H9 (cell line): ENCODE data around the gene RAPGEF3. TPM values are rescaled to one million over a fixed set of nuclear protein-coding genes. Genes with fewer than 3 reads are reported as not detected.

Experiments used
- DNase-seq: peaks from one replicate; pipeline ENCODE4 v3.0.0-alpha.2; 2017
- H2AFZ ChIP-seq: one replicate; pipeline ENCODE4 v1.6.1; 2013; ENCODE audit warnings: mild to moderate bottlenecking, low read length, control low read depth, moderate library complexity
- H2AK5ac ChIP-seq: 2 replicates; pipeline ENCODE4 v1.6.1; 2013; ENCODE audit warnings: low read length, control low read depth, mixed read lengths; ENCODE audit not compliant: insufficient read length
- H2BK120ac ChIP-seq: one replicate; pipeline ENCODE4 v1.6.1; 2013; ENCODE audit warnings: low read depth, mild to moderate bottlenecking, low read length, control low read depth, inconsistent platforms; ENCODE audit not compliant: poor library complexity, severe bottlenecking
- H2BK12ac ChIP-seq: 2 replicates; pipeline ENCODE4 v1.6.1; 2013; ENCODE audit warnings: low read length, control low read depth, mixed read lengths, low read depth; ENCODE audit not compliant: insufficient read length
- H2BK15ac ChIP-seq: 2 replicates; pipeline ENCODE4 v1.6.1; 2013; ENCODE audit warnings: low read depth, low read length, control low read depth
- H2BK20ac ChIP-seq: one replicate; pipeline ENCODE4 v1.6.1; 2013; ENCODE audit warnings: low read depth, mild to moderate bottlenecking, low read length, control low read depth, inconsistent platforms; ENCODE audit not compliant: poor library complexity, severe bottlenecking
- H2BK5ac ChIP-seq: 2 replicates; pipeline ENCODE4 v1.6.1; 2013; ENCODE audit warnings: low read length, control low read depth, mixed read lengths; ENCODE audit not compliant: insufficient read length
- H3K14ac ChIP-seq: 2 replicates; pipeline ENCODE4 v1.6.1; 2013; ENCODE audit warnings: low read length, control low read depth; ENCODE audit not compliant: insufficient read depth
- H3K18ac ChIP-seq: 2 replicates; pipeline ENCODE4 v1.6.1; 2013; ENCODE audit warnings: low read depth, mild to moderate bottlenecking, mixed read lengths, low read length, control low read depth; ENCODE audit not compliant: insufficient read length
- H3K23ac ChIP-seq: 2 replicates; pipeline ENCODE4 v1.6.1; 2013; ENCODE audit warnings: low read length, control low read depth, mixed read lengths, low read depth; ENCODE audit not compliant: insufficient read length
- H3K23me2 ChIP-seq: 2 replicates; pipeline ENCODE4 v1.6.1; 2013; ENCODE audit warnings: low read depth, mild to moderate bottlenecking, mixed read lengths, low read length, control low read depth; ENCODE audit not compliant: insufficient read length, poor library complexity, severe bottlenecking
- H3K27ac ChIP-seq: 2 replicates; pipeline ENCODE4 v1.5.1; 2013; ENCODE audit warnings: low read length, control low read depth, mixed read lengths, low read depth; ENCODE audit not compliant: insufficient read length
- H3K27me3 ChIP-seq: 2 replicates; pipeline ENCODE4 v1.6.1; 2013; ENCODE audit warnings: low read length, control low read depth, inconsistent platforms; ENCODE audit not compliant: insufficient read depth
- H3K4ac ChIP-seq: 2 replicates; pipeline ENCODE4 v1.6.1; 2013; ENCODE audit warnings: low read depth, mild to moderate bottlenecking, control low read depth, inconsistent platforms, low read length, moderate library complexity
- H3K4me1 ChIP-seq: 2 replicates; pipeline ENCODE4 v1.6.1; 2013; ENCODE audit warnings: low read length, control low read depth, inconsistent platforms; ENCODE audit not compliant: insufficient read depth
- H3K4me2 ChIP-seq: 2 replicates; pipeline ENCODE4 v1.6.1; 2013; ENCODE audit warnings: low read length, control low read depth, mixed read lengths; ENCODE audit not compliant: insufficient read length, insufficient read depth
- H3K56ac ChIP-seq: 2 replicates; pipeline ENCODE4 v1.6.1; 2013; ENCODE audit warnings: low read depth, mild to moderate bottlenecking, mixed read lengths, low read length, control low read depth; ENCODE audit not compliant: insufficient read length
- H3K79me1 ChIP-seq: 2 replicates; pipeline ENCODE4 v1.6.1; 2013; ENCODE audit warnings: low read depth, mild to moderate bottlenecking, moderate library complexity, low read length, control low read depth, inconsistent platforms; ENCODE audit not compliant: insufficient read depth, poor library complexity, severe bottlenecking
- H3K79me2 ChIP-seq: 2 replicates; pipeline ENCODE4 v1.6.1; 2013; ENCODE audit warnings: low read length, control low read depth, inconsistent platforms; ENCODE audit not compliant: insufficient read depth
- H3K9ac ChIP-seq: 2 replicates; pipeline ENCODE4 v1.6.1; 2013; ENCODE audit warnings: low read length, control low read depth, mixed read lengths; ENCODE audit not compliant: insufficient read length; ENCODE audit errors: extremely low read depth
- H3K9me3 ChIP-seq: one replicate; pipeline ENCODE4 v1.6.1; 2013; ENCODE audit warnings: low read depth, low read length, inconsistent platforms; ENCODE audit not compliant: control insufficient read depth
- H3T11ph ChIP-seq: one replicate; pipeline ENCODE4 v1.6.1; 2013; ENCODE audit warnings: mild to moderate bottlenecking, low read length, control low read depth, inconsistent platforms
- H4K20me1 ChIP-seq: one replicate; pipeline ENCODE4 v1.6.1; 2013; ENCODE audit not compliant: control insufficient read depth, insufficient read length, insufficient read depth
- H4K5ac ChIP-seq: 2 replicates; pipeline ENCODE4 v1.6.1; 2013; ENCODE audit warnings: low read depth, mild to moderate bottlenecking, mixed read lengths, low read length, control low read depth; ENCODE audit not compliant: insufficient read length
- H4K8ac ChIP-seq: replicated peaks from 2 replicates; pipeline ENCODE4 v1.6.1; 2013; ENCODE audit warnings: low read length, control low read depth, mixed read lengths, low read depth; ENCODE audit not compliant: insufficient read length
- H4K91ac ChIP-seq: 2 replicates; pipeline ENCODE4 v1.6.1; 2013; ENCODE audit warnings: low read depth, mild to moderate bottlenecking, moderate library complexity, mixed read lengths, low read length, control low read depth; ENCODE audit not compliant: insufficient read length
- H3K27ac Mint-ChIP-seq, 3 experiments: 2 replicates in 2 of 3; 3 replicates in 1 of 3; pipeline ENCODE4 v1.8.0; 2020 to 2021; ENCODE audit warnings: mixed read lengths in 3 of 3, mild to moderate bottlenecking in 1 of 3, moderate library complexity in 1 of 3
- H3K27me3 Mint-ChIP-seq: 2 replicates; pipeline ENCODE4 v1.8.0; 2021; ENCODE audit warnings: low read depth, mild to moderate bottlenecking, moderate library complexity, mixed read lengths
- H3K36me3 Mint-ChIP-seq, 3 experiments: 2 replicates in 2 of 3; 3 replicates in 1 of 3; pipeline ENCODE4 v1.8.0; 2020 to 2021; ENCODE audit warnings: low read depth in 3 of 3, mixed read lengths in 3 of 3; ENCODE audit not compliant: insufficient read depth in 1 of 3
- H3K4me1 Mint-ChIP-seq, 2 experiments: 2 replicates each; pipeline ENCODE4 v1.8.0; 2020; ENCODE audit warnings: mixed read lengths in 2 of 2
- H3K4me3 Mint-ChIP-seq, 2 experiments: 2 replicates in 1 of 2; 3 replicates in 1 of 2; pipeline ENCODE4 v1.8.0; 2020 to 2021; ENCODE audit warnings: mild to moderate bottlenecking in 2 of 2, mixed read lengths in 2 of 2, moderate library complexity in 1 of 2
- H3K9me3 Mint-ChIP-seq, 2 experiments: 2 replicates in 1 of 2; 3 replicates in 1 of 2; pipeline ENCODE4 v1.8.0; 2020; ENCODE audit warnings: mild to moderate bottlenecking in 2 of 2, mixed read lengths in 2 of 2, moderate library complexity in 1 of 2
- WGBS: extraction: QIAGEN DNeasy Blood & Tissue Kit; methylation state at CpG from one replicate; pipeline ENCODE4 v1.1.7; 2013; ENCODE audit warnings: missing lambda C conversion rate, low lambda C conversion rate, mixed read lengths; ENCODE audit not compliant: insufficient read length; ENCODE audit errors: extremely low coverage; 5-methylcytosine and 5-hydroxymethylcytosine counted together
- total RNA-seq: library from RNA; stranded (reverse); gene quantifications from 2 replicates; pipeline ENCODE4 v1.2.1, GENCODE V29; 2021
- TF ChIP-seq, protein P1 (sequence below): fragments of 200-600 bp; sonication (generic); conservative IDR thresholded peaks from 3 replicates; pipeline ENCODE4 v1.8.0; 2021; ENCODE audit warnings: antibody characterized with exemption, mild to moderate bottlenecking

The RAPGEF3 gene
- total RNA-seq, 1 experiment from 2014 or later: 7.4 TPM

DNA sequence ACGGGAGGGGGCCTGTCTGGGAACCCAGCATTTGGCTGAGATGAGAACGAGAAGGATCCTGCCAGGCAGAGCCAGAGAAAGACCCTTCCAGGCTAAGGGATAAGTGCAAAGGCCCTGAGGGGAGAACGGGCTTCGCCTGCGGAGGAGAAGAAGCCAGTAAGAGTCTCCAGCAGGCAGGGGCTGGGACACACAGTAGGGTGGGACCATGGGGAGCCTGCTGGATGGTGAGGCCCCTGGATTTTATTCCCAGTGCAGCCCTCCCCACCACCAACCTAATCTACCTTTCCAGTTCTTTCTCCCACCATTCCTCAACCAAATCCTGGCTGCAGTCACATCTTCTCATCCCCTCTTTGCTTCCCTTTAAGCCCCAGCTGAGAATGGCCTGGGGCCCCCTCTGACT is 12.6 kb downstream of the RAPGEF3 start:
- Histone ChIP-seq H3K18ac (no peak overlapping the region), H4K91ac (no peak overlapping the region), H3K4me1 (peaks cover 4% of the 10 kb centered on the region; the same call in 1 of the 2 replicates), H3K27ac (no peak overlapping the region), H4K5ac (no peak overlapping the region), H3K23me2 (no peaks in the 10 kb centered on the region), H2BK15ac (no peak overlapping the region), H3K79me1 (no peaks in the 10 kb centered on the region), H3K14ac (no peak overlapping the region), H3T11ph (no peak overlapping the region), H3K23ac (no peak overlapping the region), H3K9ac (no peak overlapping the region), H2AK5ac (no peak overlapping the region), H4K8ac (no peak overlapping the region), H4K20me1 (no peaks in the 10 kb centered on the region), H2BK12ac (no peak overlapping the region), H3K4ac (no peak overlapping the region), H2BK120ac (no peak overlapping the region), H2BK20ac (no peak overlapping the region), H3K27me3 (no peaks in the 10 kb centered on the region), H2BK5ac (no peak overlapping the region), H2AFZ (no peak overlapping the region), H3K56ac (no peak overlapping the region), H3K4me2 (no peak overlapping the region), H3K9me3 (no peaks in the 10 kb centered on the region), H3K79me2 (no peaks in the 10 kb centered on the region)
- Mint-ChIP-seq H3K9me3 (no peaks in the 10 kb centered on the region), H3K4me3 (no peak overlapping the region), H3K36me3 (peaks cover 0 to 10% (median 2%) of the 10 kb centered on the region in 3 experiments; a peak in 4 of 7 replicates), H3K27ac (no peak overlapping the region), H3K4me1 (peaks cover 26 to 33% of the 10 kb centered on the region in 2 experiments), H3K27me3 (peaks cover 7% of the 10 kb centered on the region)
- TF ChIP-seq, protein P1, sequence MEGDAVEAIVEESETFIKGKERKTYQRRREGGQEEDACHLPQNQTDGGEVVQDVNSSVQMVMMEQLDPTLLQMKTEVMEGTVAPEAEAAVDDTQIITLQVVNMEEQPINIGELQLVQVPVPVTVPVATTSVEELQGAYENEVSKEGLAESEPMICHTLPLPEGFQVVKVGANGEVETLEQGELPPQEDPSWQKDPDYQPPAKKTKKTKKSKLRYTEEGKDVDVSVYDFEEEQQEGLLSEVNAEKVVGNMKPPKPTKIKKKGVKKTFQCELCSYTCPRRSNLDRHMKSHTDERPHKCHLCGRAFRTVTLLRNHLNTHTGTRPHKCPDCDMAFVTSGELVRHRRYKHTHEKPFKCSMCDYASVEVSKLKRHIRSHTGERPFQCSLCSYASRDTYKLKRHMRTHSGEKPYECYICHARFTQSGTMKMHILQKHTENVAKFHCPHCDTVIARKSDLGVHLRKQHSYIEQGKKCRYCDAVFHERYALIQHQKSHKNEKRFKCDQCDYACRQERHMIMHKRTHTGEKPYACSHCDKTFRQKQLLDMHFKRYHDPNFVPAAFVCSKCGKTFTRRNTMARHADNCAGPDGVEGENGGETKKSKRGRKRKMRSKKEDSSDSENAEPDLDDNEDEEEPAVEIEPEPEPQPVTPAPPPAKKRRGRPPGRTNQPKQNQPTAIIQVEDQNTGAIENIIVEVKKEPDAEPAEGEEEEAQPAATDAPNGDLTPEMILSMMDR: no peak
- WGBS: no CpG with 5 or more reads among the region's 5 CpGs
- DNase-seq: no peak
